IMR-90 (cell line): ENCODE measurements around the gene WNT10A.

Source experiments
- BHLHE40 ChIP-seq: fragments of 150-350 bp; IDR thresholded peaks from 2 replicates; pipeline ENCODE4 v1.6.1; 2016; ENCODE audit warnings: mild to moderate bottlenecking, low read depth, low read length
- CHD1 ChIP-seq: IDR thresholded peaks from 2 replicates; pipeline ENCODE4 v1.6.1; 2012; ENCODE audit warnings: low read depth, low read length, improper control_type of control experiment
- CTCF ChIP-seq: conservative IDR thresholded peaks from 2 replicates; pipeline ENCODE4 v1.5.1; 2012; ENCODE audit warnings: mild to moderate bottlenecking, low read depth, low read length, improper control_type of control experiment
- RAD21 ChIP-seq: IDR thresholded peaks from 2 replicates; pipeline ENCODE4 v1.6.1; 2012; ENCODE audit warnings: low read length, improper control_type of control experiment
- RFX5 ChIP-seq: IDR thresholded peaks from 2 replicates; pipeline ENCODE4 v1.8.0; 2012; ENCODE audit warnings: low read depth, mild to moderate bottlenecking, low read length, moderate library complexity

DNA sequence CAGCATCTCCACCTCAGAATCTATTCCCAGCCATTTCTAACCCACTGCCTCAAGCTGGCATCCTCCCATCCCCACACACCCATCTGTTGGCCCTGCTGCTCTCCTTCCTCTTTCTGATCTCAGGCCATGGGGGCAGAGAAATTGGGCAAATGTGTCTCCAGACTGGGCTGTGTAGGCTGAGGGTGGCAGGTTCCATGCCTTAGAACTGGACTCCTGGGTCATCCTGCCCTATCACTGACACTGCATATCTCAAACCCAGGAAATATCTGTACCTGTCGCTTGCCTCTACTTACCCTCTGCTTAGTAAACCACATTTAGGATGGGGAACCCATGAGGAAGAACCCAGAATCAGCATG is 1.8 kb downstream of the WNT10A start:
- TF ChIP-seq RFX5 (no peak), CTCF (no peak), BHLHE40 (no peak), RAD21 (no peak), CHD1 (no peak)
